B cell (primary cell): ENCODE results near the gene COPA. TPM values are rescaled to one million over a fixed set of nuclear protein-coding genes. Genes with fewer than 3 reads are reported as not detected.

Experiments used
- ATAC-seq: fragments of 200-7000 bp; cut with Tn5 transposase; one replicate; pipeline ENCODE4 v1.10.0; 2021; ENCODE audit warnings: low read depth, mild to moderate bottlenecking, moderate number of reproducible peaks, moderate library complexity
- CTCF ChIA-PET: fragments of 350-600 bp; sonication (Branson Sonifier 250); formaldehyde crosslinking; loops from one replicate; lab custom pipeline; 2021; ENCODE audit warnings: antibody characterized with exemption, inconsistent platforms; lab: Charles Lee
- POLR2A ChIA-PET: fragments of 350-600 bp; sonication (Branson Sonifier 250); formaldehyde crosslinking; loops from one replicate; lab custom pipeline; 2021; ENCODE audit warnings: antibody characterized with exemption; lab: Charles Lee
- DNase-seq: peaks from one replicate; pipeline ENCODE4 v3.0.0; 2013
- H2AFZ ChIP-seq: 2 replicates; pipeline ENCODE4 v1.6.1; 2012; ENCODE audit warnings: mild to moderate bottlenecking, low read depth, low read length; ENCODE audit not compliant: insufficient read depth, poor library complexity, severe bottlenecking
- H3K27ac ChIP-seq, 2 donors: 1 replicate in 1 of 2; 2 replicates in 1 of 2; pipeline ENCODE4 v1.5.1; 2012 to 2013; ENCODE audit warnings: low read length in 2 of 2, mild to moderate bottlenecking in 2 of 2, moderate library complexity in 1 of 2
- H3K27me3 ChIP-seq, 4 experiments: fragments of 200-600 bp in 1 of 4; sonication (generic) in 1 of 4; replicated peaks in 1 of 4; 1 replicate in 2 of 4; 2 replicates in 2 of 4; pipeline versions ENCODE4 v1.6.1 to v1.7.0; 2013 to 2016; ENCODE audit warnings: low read length in 3 of 4, mild to moderate bottlenecking in 2 of 4, mixed read lengths in 1 of 4, moderate library complexity in 1 of 4; ENCODE audit not compliant: insufficient read depth in 4 of 4, control insufficient read depth in 3 of 4; ENCODE audit errors: control extremely low read depth in 1 of 4
- H3K36me3 ChIP-seq, 2 experiments: replicated peaks in 1 of 2; 1 replicate in 1 of 2; 2 replicates in 1 of 2; pipeline versions ENCODE4 v1.6.1 to v1.7.1; 2013; ENCODE audit warnings: low read length in 1 of 2; ENCODE audit not compliant: insufficient read depth in 2 of 2, control insufficient read depth in 1 of 2; ENCODE audit errors: control extremely low read depth in 1 of 2, extremely low read depth in 1 of 2
- H3K4me1 ChIP-seq, 2 donors: fragments of 200-600 bp in 1 of 2; sonication (generic) in 1 of 2; 1 replicate in 1 of 2; 2 replicates in 1 of 2; pipeline versions ENCODE4 v1.5.1 to v1.6.1; 2013 to 2017; ENCODE audit warnings: low read length in 2 of 2; ENCODE audit not compliant: control insufficient read depth in 2 of 2, insufficient read depth in 2 of 2
- H3K4me2 ChIP-seq: replicated peaks from 2 replicates; pipeline ENCODE3; 2012; ENCODE audit warnings: mild to moderate bottlenecking, low read depth, low read length; ENCODE audit not compliant: poor library complexity, severe bottlenecking
- H3K4me3 ChIP-seq, 5 experiments: fragments of 200-600 bp in 1 of 5; sonication (generic) in 1 of 5; 1 replicate in 3 of 5; 2 replicates in 2 of 5; pipeline versions ENCODE4 v1.5.1 to v1.7.0; 2011 to 2016; ENCODE audit warnings: low read length in 4 of 5, mild to moderate bottlenecking in 4 of 5, low read depth in 2 of 5, control low read depth in 1 of 5, moderate library complexity in 1 of 5; ENCODE audit not compliant: insufficient read depth in 1 of 5; ENCODE audit errors: control extremely low read depth in 1 of 5, extremely low read depth in 1 of 5
- H3K79me2 ChIP-seq: fragments of 200-600 bp; sonication (generic); one replicate; pipeline ENCODE4 v1.6.0; 2016; ENCODE audit warnings: low read length; ENCODE audit not compliant: control insufficient read depth, insufficient read depth
- H3K9ac ChIP-seq: fragments of 200-600 bp; sonication (generic); 2 replicates; pipeline ENCODE4 v1.6.1; 2017; ENCODE audit warnings: mild to moderate bottlenecking, low read length, moderate library complexity
- H3K9me3 ChIP-seq, 3 donors: one replicate each; pipeline versions ENCODE4 v1.6.1 to v1.7.1; 2013; ENCODE audit warnings: low read length in 2 of 3; ENCODE audit not compliant: control insufficient read depth in 2 of 3, insufficient read depth in 1 of 3; ENCODE audit errors: control extremely low read depth in 1 of 3
- H4K20me1 ChIP-seq: 2 replicates; pipeline ENCODE4 v1.6.0; 2012; ENCODE audit warnings: mild to moderate bottlenecking, low read length; ENCODE audit not compliant: insufficient read depth, control insufficient read depth, poor library complexity, severe bottlenecking
- H3K27ac Mint-ChIP-seq: one replicate; pipeline ENCODE4 v1.8.0; 2021; ENCODE audit warnings: mixed read lengths
- H3K27me3 Mint-ChIP-seq: one replicate; pipeline ENCODE4 v1.8.0; 2021; ENCODE audit warnings: mixed read lengths
- H3K4me1 Mint-ChIP-seq: one replicate; pipeline ENCODE4 v1.8.0; 2021; ENCODE audit warnings: mixed read lengths
- H3K4me3 Mint-ChIP-seq: one replicate; pipeline ENCODE4 v1.8.0; 2021; ENCODE audit warnings: mixed read lengths
- H3K9me3 Mint-ChIP-seq: one replicate; pipeline ENCODE4 v1.8.0; 2022; ENCODE audit warnings: mixed read lengths; ENCODE audit not compliant: insufficient read depth
- CTCF ChIP-seq: fragments of 200-600 bp; IDR thresholded peaks from one replicate; pipeline ENCODE4 v1.8.0; 2022; ENCODE audit warnings: antibody characterized with exemption, mild to moderate bottlenecking
- EZH2 ChIP-seq: IDR thresholded peaks from 2 replicates; pipeline ENCODE4 v1.6.1; 2012; ENCODE audit warnings: borderline replicate concordance, low read depth, mild to moderate bottlenecking, moderate library complexity, low read length; ENCODE audit not compliant: insufficient read depth, poor library complexity, severe bottlenecking
- WGBS: methylation state at CpG from one replicate; pipeline ENCODE4 v1.1.5; 2013; ENCODE audit warnings: missing lambda C conversion rate; ENCODE audit not compliant: insufficient coverage; 5-methylcytosine and 5-hydroxymethylcytosine counted together
- intact Hi-C: fragments of 100-400 bp; cut with micrococcal nuclease; formaldehyde crosslinking; loops from one replicate; pipeline ENCODE4 v1.10.0; 2022
- polyA plus RNA-seq: library from polyadenylated mRNA; depleted of rRNA; stranded (reverse); fragments of >200 nt; gene quantifications from 2 replicates; pipeline ENCODE4 v1.2.3, GENCODE V29; 2012
- total RNA-seq, 2 donors: library from RNA; stranded (reverse); fragments of 120-200 nt in 1 of 2; gene quantifications; 1 replicate in 1 of 2; 2 replicates in 1 of 2; pipeline versions ENCODE4 v1.2.3 to v1.2.4, GENCODE V29; 2013 to 2022

The COPA gene
- total and polyA plus RNA-seq, 2 donors (not counting 1 experiment from before 2014, with no cell fraction given) = 39.1 to 168 TPM

- CTCF ChIA-PET = interaction anchor here (5.8 kb wide), 1 partner anchor 18 kb away, joined by 42 read pairs; no protein-coding TSS in a partner anchor
Measured at GRCh38 chr1:160309571-160309970, 33.5 kb downstream of the COPA start.

GRCh38 chr1:160309185-160309557 is 33.9 kb downstream of the COPA start:
- Histone ChIP-seq H2AFZ (no peak overlapping the region), H3K36me3 (peaks cover 40 to 89% of the 10 kb centered on the region in 2 experiments), H3K79me2 (peaks cover 7% of the 10 kb centered on the region), H3K4me3 (no peak overlapping the region), H3K9ac (no peak overlapping the region), H3K4me1 (peaks cover 7 to 22% of the 10 kb centered on the region in 2 donors), H3K4me2 (no peak overlapping the region), H3K27me3 (no peaks in the 10 kb centered on the region), H4K20me1 (no peaks in the 10 kb centered on the region), H3K27ac (peak overlapping the region in 1 of 2 donors; percentile 40), H3K9me3 (no peaks in the 10 kb centered on the region)
- Mint-ChIP-seq H3K4me3 (no peak overlapping the region), H3K27me3 (no peaks in the 10 kb centered on the region), H3K27ac (peak overlapping the region; percentile 43), H3K9me3 (no peaks in the 10 kb centered on the region), H3K4me1 (peaks cover 35% of the 10 kb centered on the region)
- CTCF ChIA-PET = interaction anchor here (5.8 kb wide), 1 partner anchor 18 kb away, joined by 42 read pairs; no protein-coding TSS in a partner anchor
- POLR2A ChIA-PET = no interaction called here
- no peak for ATAC-seq
- TF ChIP-seq EZH2 = no peak
- no peak for TF ChIP-seq CTCF
- DNase-seq = no peak
- intact Hi-C loops = no loop called here

More at GRCh38 chr1:160309571-160309970, 33.5 kb downstream of the COPA start:
- intact Hi-C loops = no loop called here
- ATAC-seq = no peak
- no peak for DNase-seq
- Mint-ChIP-seq H3K27ac (peak overlapping the region; percentile 43), H3K27me3 (no peaks in the 10 kb centered on the region), H3K4me3 (no peak overlapping the region), H3K9me3 (no peaks in the 10 kb centered on the region), H3K4me1 (peaks cover 35% of the 10 kb centered on the region)
- H3K27me3 ChIP-seq = no peaks in the 10 kb centered on the region
- no CpG with 5 or more reads among the region's 1 CpG for WGBS
- H3K4me3 ChIP-seq = no peak overlapping the region
- H2AFZ ChIP-seq = no peak overlapping the region
- POLR2A ChIA-PET = no interaction called here
- no peak overlapping the region for H3K4me2 ChIP-seq
- peaks cover 7% of the 10 kb centered on the region for H3K79me2 ChIP-seq
- TF ChIP-seq CTCF (no peak), EZH2 (no peak)
- H3K9me3 ChIP-seq = no peaks in the 10 kb centered on the region
- H3K36me3 ChIP-seq = peaks cover 39 to 91% of the 10 kb centered on the region in 2 experiments
- H3K27ac ChIP-seq = peak overlapping the region in 1 of 2 donors; percentile 40
- peaks cover under 1% of the 10 kb centered on the region for H4K20me1 ChIP-seq
- no peak overlapping the region for H3K9ac ChIP-seq
- H3K4me1 ChIP-seq = peaks cover 7 to 22% of the 10 kb centered on the region in 2 donors
